Breast epithelium (tissue), 3 donors: ENCODE measurements around the gene PDIA6.

Experiments used
- CTCF ChIP-seq, 3 donors: fragments of 450-650 bp; IDR thresholded peaks; one replicate each; pipeline ENCODE4 v1.5.1; 2016 to 2017; ENCODE audit warnings: antibody characterized with exemption in 3 of 3, mild to moderate bottlenecking in 3 of 3, moderate library complexity in 3 of 3
- POLR2A ChIP-seq: fragments of 450-650 bp; IDR thresholded peaks from one replicate; pipeline ENCODE4 v1.6.1; 2016; ENCODE audit warnings: antibody characterized with exemption, mild to moderate bottlenecking, moderate library complexity
- POLR2AphosphoS5 ChIP-seq, 3 donors: sonication (generic); formaldehyde crosslinking; IDR thresholded peaks; one replicate each; pipeline ENCODE4 v1.6.1; 2017; ENCODE audit warnings: antibody characterized with exemption in 3 of 3

- no peak for TF ChIP-seq CTCF (IDR thresholded peaks at IDR 0.05)
- TF ChIP-seq POLR2AphosphoS5 (IDR thresholded peaks at IDR 0.05) = no peak
- TF ChIP-seq POLR2A = no peak
These were observed 51.0 kb downstream of the PDIA6 start for GRCh38 chr2:10761591-10761990.
